ENCODE measurements around the gene KIF21B.
A peak's percentile ranks its signal among the peaks of the same experiment; 100 is the strongest.

The KIF21B gene

GRCh38 chr1:200991097-200991614 is 32.4 kb downstream of the KIF21B start:
- no peak for FAIRE-seq

DNA sequence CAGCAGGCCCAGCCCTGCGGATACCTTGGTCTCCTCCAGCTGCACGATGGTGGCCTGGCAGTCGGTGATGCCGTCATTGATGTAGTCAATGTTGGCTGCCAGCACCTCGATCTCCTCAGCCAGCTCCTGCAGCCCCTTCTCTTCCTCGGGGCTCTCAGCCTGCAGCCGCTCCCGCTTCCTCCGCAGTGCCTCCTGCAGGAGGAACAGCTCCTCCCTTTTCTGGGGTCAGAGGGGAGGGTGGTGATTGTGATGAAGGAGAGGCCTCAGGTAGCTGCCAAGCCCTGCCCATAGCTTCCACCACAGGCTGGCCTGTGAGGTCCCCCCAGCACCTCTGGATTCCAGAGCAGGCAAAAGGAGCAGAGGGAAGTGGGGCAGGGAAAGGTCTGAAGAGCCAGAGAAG is 33.4 kb downstream of the KIF21B start:
- no peak for FAIRE-seq

DNA sequence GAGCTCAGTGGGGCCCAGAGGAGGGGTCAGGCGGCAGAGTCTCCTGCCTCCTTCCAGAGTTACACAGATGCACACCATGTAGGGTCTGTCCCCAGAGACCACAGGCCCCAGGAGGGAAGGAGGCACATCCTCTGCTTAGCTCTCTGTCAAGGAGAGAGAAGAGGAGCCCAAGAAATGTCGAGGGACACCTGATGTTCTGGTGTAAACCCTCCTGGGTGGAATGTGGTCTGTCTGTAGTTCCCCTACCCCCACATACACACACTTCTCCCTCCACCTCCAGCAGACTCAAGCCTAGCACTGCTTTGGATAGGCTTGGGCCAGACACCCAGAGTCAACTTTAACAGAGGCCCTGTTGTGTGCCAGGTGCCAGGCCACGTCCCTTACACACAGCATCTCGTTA is 34.2 kb downstream of the KIF21B start:
- FAIRE-seq: no peak

- no peak for FAIRE-seq
Observed at GRCh38 chr1:200988693-200989092, 34.8 kb downstream of the KIF21B start.

DNA sequence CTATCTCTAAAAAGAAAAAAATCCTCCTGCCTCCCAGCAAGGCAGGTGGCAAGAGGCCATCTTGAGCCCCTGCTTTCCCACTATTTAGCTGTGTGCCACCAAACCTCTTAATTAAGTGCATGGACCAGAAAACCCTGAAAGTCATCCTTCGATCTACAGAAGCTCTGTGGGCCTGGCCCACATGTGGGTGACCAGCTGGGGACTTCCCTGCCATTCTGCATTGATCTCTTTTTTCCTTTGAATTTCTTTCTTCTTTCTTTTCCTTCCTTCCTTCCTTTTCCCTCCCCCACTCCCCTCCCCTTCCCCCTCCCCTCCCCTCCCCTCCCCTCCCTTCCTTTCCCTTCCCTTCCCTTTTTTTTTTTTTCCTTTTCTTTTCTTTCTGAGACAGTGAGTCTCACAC is 38.0 kb downstream of the KIF21B start:
- FAIRE-seq: no peak

DNA sequence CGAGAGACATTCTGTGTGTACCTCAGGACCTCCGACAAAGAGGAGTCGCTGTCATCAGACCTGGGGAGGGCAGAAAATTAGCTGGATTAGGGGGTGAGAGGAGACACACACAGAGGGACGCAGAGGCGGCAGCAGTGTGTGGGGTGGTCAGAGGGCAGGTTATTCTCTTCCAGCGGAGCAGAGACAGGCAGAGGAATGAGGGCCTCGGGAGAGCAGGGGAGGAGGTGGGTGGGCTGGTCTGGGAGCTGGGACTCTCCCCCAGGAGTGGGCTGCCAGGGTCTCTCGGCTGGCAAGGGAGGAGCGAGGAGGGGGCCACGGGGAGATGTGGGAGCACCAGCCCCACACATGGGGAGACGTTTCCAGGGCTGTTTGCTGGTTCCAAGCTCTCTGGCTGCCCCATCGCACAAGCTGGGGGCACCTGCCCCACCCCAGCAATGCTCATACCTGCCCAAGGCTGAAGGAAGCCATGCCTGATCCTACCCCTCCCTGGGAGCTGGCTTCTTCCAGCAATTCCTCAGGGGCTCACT is 40.4 kb downstream of the KIF21B start:
- FAIRE-seq: no peak

GRCh38 chr1:200982071-200982945 is 41.2 kb downstream of the KIF21B start:
- no peak for FAIRE-seq

GRCh38 chr1:200981278-200981677 is 42.2 kb downstream of the KIF21B start:
- no peak for FAIRE-seq

DNA sequence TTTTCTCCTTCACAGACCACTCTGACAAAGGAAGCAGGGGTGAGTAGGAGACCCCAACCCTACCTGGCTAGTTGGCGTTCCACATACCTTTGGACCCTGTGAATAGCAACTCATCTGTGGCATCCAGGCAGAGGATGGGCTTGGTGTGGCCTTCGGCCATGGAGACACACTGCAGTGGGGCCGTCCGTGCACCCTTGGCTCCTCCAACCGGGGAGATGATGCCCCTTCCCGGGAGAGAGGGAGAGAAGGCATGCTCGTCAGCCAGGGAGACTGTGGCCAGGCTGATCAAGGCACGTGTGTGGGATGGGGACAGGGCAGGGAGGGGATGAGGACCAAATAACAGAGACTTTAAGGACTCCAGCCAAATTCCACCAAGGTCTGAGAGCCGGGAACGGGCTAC is 42.6 kb downstream of the KIF21B start:
- FAIRE-seq: no peak

GRCh38 chr1:200980452-200980772 is 43.1 kb downstream of the KIF21B start:
- FAIRE-seq: no peak

DNA sequence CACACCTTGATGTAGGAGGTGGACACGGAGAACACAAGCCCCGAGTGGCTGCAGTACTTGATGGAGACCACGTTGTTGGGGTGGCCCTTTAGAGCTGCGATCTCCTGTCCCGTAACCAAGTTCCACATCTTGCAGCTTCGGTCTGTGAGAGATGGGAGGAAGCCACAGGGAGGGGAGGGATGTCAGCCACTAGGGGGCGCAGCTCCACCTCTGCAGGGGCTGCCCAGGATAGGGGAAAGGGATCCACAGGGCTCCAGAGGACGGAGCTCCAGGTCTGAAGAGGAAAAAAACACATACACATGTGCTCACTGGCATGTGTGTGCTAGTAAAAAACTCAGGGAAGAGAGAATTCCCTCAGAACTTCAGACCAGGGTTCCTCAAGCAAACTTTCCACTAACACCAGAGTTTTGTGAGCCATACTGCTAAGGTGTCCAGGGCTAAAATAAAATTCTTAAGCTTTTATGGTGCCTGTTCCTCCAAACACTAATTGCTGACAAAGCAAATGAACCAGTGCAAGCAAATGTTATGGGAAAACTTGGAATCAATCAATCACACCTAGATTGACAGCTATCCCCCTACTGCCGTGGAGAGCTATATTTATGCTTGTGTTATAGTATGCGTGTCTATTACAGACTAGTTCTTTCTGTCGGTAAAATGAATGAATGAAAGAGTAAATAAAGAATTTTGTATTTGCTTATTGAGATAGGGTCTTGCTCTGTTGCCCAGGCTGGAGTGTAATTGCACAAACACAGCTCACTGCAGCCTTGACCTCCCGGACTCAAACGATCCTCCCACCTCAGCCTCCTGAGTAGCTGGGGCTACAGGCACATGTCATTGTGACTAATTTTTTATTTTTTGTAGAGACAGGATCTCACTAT is 43.7 kb downstream of the KIF21B start:
- peak; percentile 83 for FAIRE-seq

DNA sequence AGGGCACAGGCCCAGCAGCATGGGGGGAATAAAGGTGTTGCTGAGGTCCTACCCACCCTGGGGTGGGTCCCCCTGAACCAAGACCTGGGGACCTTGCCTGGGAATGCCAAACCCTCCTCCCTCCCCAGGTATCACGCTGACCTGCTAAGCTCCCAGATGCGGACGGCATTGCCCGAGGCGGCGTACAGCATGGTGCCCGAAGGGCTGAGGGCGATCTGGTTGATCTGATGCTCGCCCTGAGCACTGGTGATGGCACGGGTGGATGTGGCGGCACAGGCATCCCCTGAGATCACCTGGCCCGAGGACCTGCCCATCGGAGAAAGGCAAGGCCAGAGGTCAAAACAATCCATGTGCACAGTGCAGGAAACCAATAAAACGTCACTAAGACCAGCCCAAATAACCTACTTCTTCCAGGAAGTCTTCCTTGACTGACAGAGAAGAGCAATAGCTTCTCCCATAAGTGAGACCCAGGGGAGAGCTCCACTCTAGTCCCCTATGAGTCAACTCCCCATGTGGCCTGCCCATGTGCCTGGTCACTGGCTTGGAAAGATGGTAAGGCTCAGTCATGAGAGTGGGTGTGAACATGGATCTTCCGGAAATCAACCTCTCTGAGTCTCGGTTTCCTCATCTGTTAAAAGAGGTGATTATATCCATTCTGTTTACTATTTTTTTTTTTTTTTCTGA is 46.3 kb downstream of the KIF21B start:
- no peak for FAIRE-seq

DNA sequence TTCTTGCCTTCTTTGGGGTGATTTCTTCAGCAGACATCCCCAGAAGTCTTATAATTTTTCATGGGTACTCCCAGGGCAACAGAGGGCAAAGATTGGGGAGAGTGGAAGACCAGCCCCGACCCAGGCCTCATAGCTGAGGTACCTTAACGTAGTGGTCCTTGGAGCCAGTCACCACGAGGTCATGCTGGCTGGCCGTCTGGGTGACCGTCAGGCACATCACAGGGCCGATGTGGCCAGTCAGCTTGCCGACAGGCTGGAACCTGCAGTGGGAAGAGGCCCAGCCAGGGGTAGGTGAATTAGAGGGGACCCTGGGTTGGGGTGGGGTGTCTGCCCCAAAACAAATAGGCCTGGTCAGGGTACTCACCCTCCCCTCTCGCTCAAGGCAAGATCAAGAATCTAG is 46.9 kb downstream of the KIF21B start:
- FAIRE-seq: no peak

- FAIRE-seq: no peak
Observed at GRCh38 chr1:200975458-200975857, 48.1 kb downstream of the KIF21B start.

- FAIRE-seq: no peak
Observed at GRCh38 chr1:200974711-200975110, 48.8 kb downstream of the KIF21B start.

GRCh38 chr1:200973937-200974657 is 49.4 kb downstream of the KIF21B start:
- no peak for FAIRE-seq

- FAIRE-seq: no peak
Observed at GRCh38 chr1:200972985-200973742, 50.4 kb downstream of the KIF21B start.

DNA sequence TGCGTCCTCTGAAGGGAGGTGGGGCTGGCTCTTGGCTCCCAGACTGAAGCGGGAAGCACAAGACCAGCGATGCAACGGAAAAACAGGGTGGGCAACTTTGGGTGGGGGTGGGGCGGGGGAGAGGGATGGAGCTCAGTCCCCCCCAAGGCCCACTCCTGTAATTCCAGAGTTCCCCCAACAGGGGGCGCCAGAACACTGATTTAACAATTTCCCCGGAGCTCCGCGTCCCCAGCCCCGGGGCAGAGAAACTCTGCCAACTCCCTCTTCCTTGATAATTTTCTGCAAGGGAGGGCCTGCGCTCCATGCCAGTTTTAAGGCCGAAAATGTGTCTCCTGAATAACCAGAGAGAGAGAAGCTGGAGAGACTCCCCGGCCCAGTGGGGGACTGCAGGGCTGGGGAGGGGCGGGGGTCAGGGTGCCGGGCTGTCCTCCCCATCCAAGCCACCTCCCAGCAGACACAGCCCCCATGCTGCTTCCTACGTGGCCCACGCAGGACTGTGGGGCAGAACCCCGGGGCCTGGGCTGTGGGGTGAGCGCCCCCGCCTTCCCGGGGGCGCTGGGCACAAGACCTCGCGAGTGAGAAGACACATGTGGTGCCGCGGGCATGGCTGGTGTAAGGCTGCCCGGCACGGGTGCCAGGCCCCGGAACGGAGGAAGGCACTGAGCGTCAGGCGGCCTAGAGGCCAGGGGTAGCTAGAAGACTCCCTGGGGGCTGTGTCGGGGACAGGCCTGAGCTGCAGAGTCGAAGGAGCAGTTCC is 51.4 kb downstream of the KIF21B start:
- FAIRE-seq: peak; percentile 13

DNA sequence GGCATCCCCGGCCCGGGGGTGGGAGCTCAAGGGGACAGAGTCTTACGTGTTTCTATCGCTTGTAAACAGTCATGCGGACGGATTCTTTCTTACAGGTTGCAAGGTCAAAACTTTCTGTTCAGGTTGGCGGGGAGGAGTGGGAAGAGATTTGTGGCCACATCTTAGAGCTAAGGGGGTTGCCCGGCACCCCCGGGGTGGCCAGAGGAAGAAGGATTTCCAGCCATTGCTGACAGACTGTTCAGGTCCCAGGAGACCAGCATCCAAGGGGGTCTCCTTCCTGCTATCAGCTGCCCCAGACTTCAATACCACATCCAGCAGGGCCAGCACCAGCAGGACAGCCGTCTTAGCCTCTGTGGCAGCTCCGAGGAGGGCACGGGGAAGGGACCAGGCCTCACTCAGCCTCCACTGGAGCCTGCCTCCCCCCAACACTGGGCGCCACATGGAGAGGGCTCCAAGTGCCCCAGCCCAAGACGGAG is 52.0 kb downstream of the KIF21B start:
- FAIRE-seq: no peak

GRCh38 chr1:200970771-200971427 is 52.6 kb downstream of the KIF21B start:
- no peak for FAIRE-seq

Data from TTC549 (cell line).